Uterus (tissue), 2 donors: Measurements from ENCODE around the gene RNGTT.

Experiments used
- POLR2A ChIP-seq, 2 donors: fragments of 450-650 bp; IDR thresholded peaks; one replicate each; pipeline ENCODE4 v1.6.1; 2016; ENCODE audit warnings: antibody characterized with exemption in 2 of 2, mild to moderate bottlenecking in 1 of 2, moderate library complexity in 1 of 2
- TF ChIP-seq, protein P1 (sequence below), 4 experiments: fragments of 200-600 bp in 2 of 4; fragments of 450-650 bp in 2 of 4; sonication (generic) in 2 of 4; IDR thresholded peaks; one replicate each; pipeline ENCODE4 v1.5.1; 2016 to 2019; ENCODE audit warnings: antibody characterized with exemption in 4 of 4, mild to moderate bottlenecking in 2 of 4, moderate library complexity in 1 of 4

- no peak for TF ChIP-seq POLR2A (IDR thresholded peaks at IDR 0.05)
- TF ChIP-seq, protein P1, sequence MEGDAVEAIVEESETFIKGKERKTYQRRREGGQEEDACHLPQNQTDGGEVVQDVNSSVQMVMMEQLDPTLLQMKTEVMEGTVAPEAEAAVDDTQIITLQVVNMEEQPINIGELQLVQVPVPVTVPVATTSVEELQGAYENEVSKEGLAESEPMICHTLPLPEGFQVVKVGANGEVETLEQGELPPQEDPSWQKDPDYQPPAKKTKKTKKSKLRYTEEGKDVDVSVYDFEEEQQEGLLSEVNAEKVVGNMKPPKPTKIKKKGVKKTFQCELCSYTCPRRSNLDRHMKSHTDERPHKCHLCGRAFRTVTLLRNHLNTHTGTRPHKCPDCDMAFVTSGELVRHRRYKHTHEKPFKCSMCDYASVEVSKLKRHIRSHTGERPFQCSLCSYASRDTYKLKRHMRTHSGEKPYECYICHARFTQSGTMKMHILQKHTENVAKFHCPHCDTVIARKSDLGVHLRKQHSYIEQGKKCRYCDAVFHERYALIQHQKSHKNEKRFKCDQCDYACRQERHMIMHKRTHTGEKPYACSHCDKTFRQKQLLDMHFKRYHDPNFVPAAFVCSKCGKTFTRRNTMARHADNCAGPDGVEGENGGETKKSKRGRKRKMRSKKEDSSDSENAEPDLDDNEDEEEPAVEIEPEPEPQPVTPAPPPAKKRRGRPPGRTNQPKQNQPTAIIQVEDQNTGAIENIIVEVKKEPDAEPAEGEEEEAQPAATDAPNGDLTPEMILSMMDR (IDR thresholded peaks at IDR 0.05) = no peak
These were observed 312.4 kb downstream of the RNGTT start for GRCh38 chr6:88650979-88651378.
